GM12878 (cell line): ENCODE results near the gene HDAC9. TPM values are rescaled to one million over a fixed set of nuclear protein-coding genes. Genes with fewer than 3 reads are reported as not detected.

Source experiments
- ATAC-seq: fragments of 200-7000 bp; cut with Tn5 transposase; 3 replicates; pipeline ENCODE4 v1.9.1; 2020; ENCODE audit warnings: mild to moderate bottlenecking, moderate library complexity
- BruUV-seq: library from RNA; stranded (reverse); fragments of 400-500 nt; replicated peaks from 2 replicates; lab custom pipeline; 2021; lab: Mats Ljungman, UMichigan
- CTCF ChIA-PET: fragments of 300-600 bp; sonication (Branson Sonifier 250); formaldehyde crosslinking; extraction: SDS; loops from one replicate; lab custom pipeline; 2021; ENCODE audit warnings: inconsistent platforms; lab: Yijun Ruan, JAX
- POLR2A ChIA-PET: fragments of 350-600 bp; formaldehyde crosslinking; extraction: SDS; loops from one replicate; lab custom pipeline; 2021; ENCODE audit warnings: inconsistent platforms; lab: Charles Lee
- RAD21 ChIA-PET: fragments of 300-600 bp; sonication (Branson Sonifier 250); formaldehyde crosslinking; loops from one replicate; lab custom pipeline; 2023; ENCODE audit warnings: antibody characterized with exemption; ENCODE audit not compliant: unreplicated experiment; lab: Charles Lee
- SMC1A ChIA-PET: fragments of 300-600 bp; sonication (Branson Sonifier 250); formaldehyde crosslinking; loops from one replicate; lab custom pipeline; 2023; ENCODE audit not compliant: unreplicated experiment, uncharacterized antibody; lab: Charles Lee
- DNase-seq: peaks from one replicate; pipeline ENCODE4 v3.0.0-alpha.2; 2011; ENCODE audit warnings: low read depth, low spot score
- FAIRE-seq: peaks from 3 replicates; lab custom pipeline; 2011; peaks lifted over from hg19 to GRCh38; lab: Jason Lieb, UNC
- H2AFZ ChIP-seq: 2 replicates; pipeline ENCODE4 v1.6.0; 2011; ENCODE audit warnings: low read depth, low read length, control low read depth; ENCODE audit not compliant: control insufficient read depth
- H3K27ac ChIP-seq: 2 replicates; pipeline ENCODE4 v1.5.1; 2011; ENCODE audit warnings: control low read depth; ENCODE audit not compliant: control insufficient read depth, insufficient read depth
- H3K27me3 ChIP-seq, 2 experiments: replicated peaks in 1 of 2; 2 replicates each; pipeline versions ENCODE4 v1.6.0 to v1.6.1; 2011; ENCODE audit warnings: low read length in 1 of 2; ENCODE audit not compliant: control insufficient read depth in 2 of 2, insufficient read depth in 2 of 2
- H3K36me3 ChIP-seq, 2 experiments: 2 replicates each; pipeline ENCODE4 v1.5.1; 2011; ENCODE audit warnings: low read length in 1 of 2; ENCODE audit not compliant: control insufficient read depth in 2 of 2, insufficient read depth in 2 of 2
- H3K4me1 ChIP-seq: 2 replicates; pipeline ENCODE4 v1.6.1; 2011; ENCODE audit warnings: mild to moderate bottlenecking, low read length, moderate library complexity, mixed read lengths; ENCODE audit not compliant: control insufficient read depth, insufficient read depth
- H3K4me2 ChIP-seq: 2 replicates; pipeline ENCODE4 v1.6.0; 2011; ENCODE audit warnings: control low read depth; ENCODE audit not compliant: control insufficient read depth, insufficient read depth
- H3K4me3 ChIP-seq: fragments of 200-600 bp; sonication (generic); 2 replicates; pipeline ENCODE4 v1.5.1; 2016
- H3K79me2 ChIP-seq: 2 replicates; pipeline ENCODE4 v1.6.0; 2011; ENCODE audit warnings: low read length; ENCODE audit not compliant: control insufficient read depth, insufficient read depth
- H3K9ac ChIP-seq: 2 replicates; pipeline ENCODE4 v1.8.0; 2011; ENCODE audit warnings: low read length, control low read depth, mixed read lengths; ENCODE audit not compliant: control insufficient read depth, insufficient read depth
- H3K9me3 ChIP-seq: replicated peaks from 3 replicates; pipeline ENCODE4 v1.5.1; 2011; ENCODE audit warnings: mild to moderate bottlenecking, low read length; ENCODE audit not compliant: control insufficient read depth, insufficient read depth
- H4K20me1 ChIP-seq: 2 replicates; pipeline ENCODE4 v1.6.0; 2011; ENCODE audit not compliant: control insufficient read depth, insufficient read depth
- CHD4 ChIP-seq: fragments of 200-600 bp; sonication (generic); IDR thresholded peaks from 2 replicates; pipeline ENCODE4 v1.6.1; 2016; ENCODE audit warnings: mild to moderate bottlenecking
- MEF2B ChIP-seq: fragments of 450-650 bp; IDR thresholded peaks from 2 replicates; pipeline ENCODE4 v1.6.1; 2018; ENCODE audit warnings: mild to moderate bottlenecking, moderate library complexity; ENCODE audit not compliant: partially characterized antibody, poor library complexity, severe bottlenecking
- NFIC ChIP-seq: IDR thresholded peaks from 2 replicates; pipeline ENCODE4 v1.6.1; 2012; ENCODE audit warnings: low read depth, mild to moderate bottlenecking, inconsistent platforms, low read length, moderate library complexity
- NFYB ChIP-seq: IDR thresholded peaks from 2 replicates; pipeline ENCODE4 v1.6.1; 2011; ENCODE audit warnings: low read depth, mild to moderate bottlenecking, low read length, improper control_type of control experiment, moderate library complexity; ENCODE audit not compliant: insufficient read depth
- RBBP5 ChIP-seq: fragments of 200-600 bp; sonication (generic); conservative IDR thresholded peaks from 2 replicates; pipeline ENCODE4 v1.6.1; 2016
- SRF ChIP-seq, 2 experiments: IDR thresholded peaks; 2 replicates each; pipeline ENCODE4 v1.6.1; 2011; ENCODE audit warnings: low read depth in 2 of 2, low read length in 2 of 2, mild to moderate bottlenecking in 1 of 2, moderate library complexity in 1 of 2
- YBX1 ChIP-seq: fragments of 450-650 bp; IDR thresholded peaks from 2 replicates; pipeline ENCODE4 v1.6.1; 2016; ENCODE audit warnings: antibody characterized with exemption
- ZNF217 ChIP-seq: fragments of 450-650 bp; IDR thresholded peaks from 2 replicates; pipeline ENCODE4 v1.6.1; 2017; ENCODE audit warnings: antibody characterized with exemption, mild to moderate bottlenecking
- ZNF687 ChIP-seq: fragments of 450-650 bp; IDR thresholded peaks from 2 replicates; pipeline ENCODE4 v1.6.1; 2017; ENCODE audit warnings: mild to moderate bottlenecking, moderate library complexity
- ZZZ3 ChIP-seq: IDR thresholded peaks from 2 replicates; pipeline ENCODE4 v1.6.1; 2011; ENCODE audit warnings: low read depth; ENCODE audit not compliant: control insufficient read depth, insufficient read length
- WGBS: methylation state at CpG from one replicate; pipeline ENCODE4 v1.1.6; 2016; ENCODE audit warnings: low lambda C conversion rate; ENCODE audit not compliant: insufficient replicate concordance, insufficient coverage; ENCODE audit errors: missing lambda C conversion rate; 5-methylcytosine and 5-hydroxymethylcytosine counted together
- in situ Hi-C: fragments of 300-500 bp; cut with MboI; formaldehyde crosslinking; loops from 9 replicates; pipeline ENCODE4 v1.14.3; 2018; ENCODE audit warnings: mixed read lengths
- intact Hi-C: fragments of 100-400 bp; cut with micrococcal nuclease; formaldehyde crosslinking; loops from one replicate; pipeline ENCODE4 v1.14.2; 2022; ENCODE audit not compliant: unreplicated experiment
- polyA plus RNA-seq, 11 experiments: library from polyadenylated mRNA; depleted of rRNA in 4 of 11; unstranded in 6 of 11; stranded (reverse) in 5 of 11; fragments of >200 nt; fragmentation: Nextera tagmentation in 4 of 11; fragmentation: Illumina TruSeq in 1 of 11; extraction: Ambion mirVana in 4 of 11; extraction: Trizol in 1 of 11; gene quantifications; 1 replicate in 1 of 11; 2 replicates in 10 of 11; pipeline versions ENCODE4 v1.2.1 to v1.2.3, GENCODE V29; 2011 to 2016; ENCODE audit warnings: inconsistent platforms in 2 of 11, missing spikeins in 2 of 11, low read depth in 1 of 11
- total RNA-seq, 4 experiments: library from RNA; depleted of rRNA in 3 of 4; stranded (reverse); fragments of >200 nt in 3 of 4; fragmentation: Illumina TruSeq in 1 of 4; extraction: Trizol in 1 of 4; gene quantifications; 2 replicates each; pipeline versions ENCODE4 v1.2.1 to v1.2.3, GENCODE V29; 2013 to 2021
- TF ChIP-seq, protein P1 (sequence below): IDR thresholded peaks from 2 replicates; pipeline ENCODE4 v1.6.1; 2011; ENCODE audit warnings: low read depth, mild to moderate bottlenecking, low read length, moderate library complexity, borderline replicate concordance; ENCODE audit errors: extremely low read depth
- TF ChIP-seq, protein P2 (sequence below): IDR thresholded peaks from 2 replicates; pipeline ENCODE4 v1.6.1; 2011; ENCODE audit warnings: borderline replicate concordance, low read depth, mild to moderate bottlenecking, moderate library complexity, mixed read lengths, low read length; ENCODE audit not compliant: insufficient read depth; ENCODE audit errors: extremely low read length
- TF ChIP-seq, protein P3 (sequence below): fragments of 450-650 bp; formaldehyde crosslinking; IDR thresholded peaks from 2 replicates; pipeline ENCODE4 v1.4.0; 2020; ENCODE audit warnings: mild to moderate bottlenecking, moderate library complexity

HDAC9 gene
- total and polyA plus RNA-seq, 10 of the 15 experiments (the other 5 are each of a cell fraction or from before 2014, with no cell fraction given), result 0.73 to 12.8 (median 0.92) TPM

- TF ChIP-seq, protein P1, sequence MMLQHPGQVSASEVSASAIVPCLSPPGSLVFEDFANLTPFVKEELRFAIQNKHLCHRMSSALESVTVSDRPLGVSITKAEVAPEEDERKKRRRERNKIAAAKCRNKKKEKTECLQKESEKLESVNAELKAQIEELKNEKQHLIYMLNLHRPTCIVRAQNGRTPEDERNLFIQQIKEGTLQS, result no peak
- no peak for TF ChIP-seq ZZZ3
- TF ChIP-seq SRF (IDR thresholded peaks at IDR 0.05; ENCODE audit: low read depth in 2 of 2, low read length in 2 of 2), result no peak
- TF ChIP-seq NFYB, result no peak
- no peak for TF ChIP-seq ZNF217
- TF ChIP-seq, protein P2, sequence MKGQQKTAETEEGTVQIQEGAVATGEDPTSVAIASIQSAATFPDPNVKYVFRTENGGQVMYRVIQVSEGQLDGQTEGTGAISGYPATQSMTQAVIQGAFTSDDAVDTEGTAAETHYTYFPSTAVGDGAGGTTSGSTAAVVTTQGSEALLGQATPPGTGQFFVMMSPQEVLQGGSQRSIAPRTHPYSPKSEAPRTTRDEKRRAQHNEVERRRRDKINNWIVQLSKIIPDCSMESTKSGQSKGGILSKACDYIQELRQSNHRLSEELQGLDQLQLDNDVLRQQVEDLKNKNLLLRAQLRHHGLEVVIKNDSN, result no peak
- no peak for TF ChIP-seq NFIC
- TF ChIP-seq RBBP5, result no peak
- TF ChIP-seq, protein P3, sequence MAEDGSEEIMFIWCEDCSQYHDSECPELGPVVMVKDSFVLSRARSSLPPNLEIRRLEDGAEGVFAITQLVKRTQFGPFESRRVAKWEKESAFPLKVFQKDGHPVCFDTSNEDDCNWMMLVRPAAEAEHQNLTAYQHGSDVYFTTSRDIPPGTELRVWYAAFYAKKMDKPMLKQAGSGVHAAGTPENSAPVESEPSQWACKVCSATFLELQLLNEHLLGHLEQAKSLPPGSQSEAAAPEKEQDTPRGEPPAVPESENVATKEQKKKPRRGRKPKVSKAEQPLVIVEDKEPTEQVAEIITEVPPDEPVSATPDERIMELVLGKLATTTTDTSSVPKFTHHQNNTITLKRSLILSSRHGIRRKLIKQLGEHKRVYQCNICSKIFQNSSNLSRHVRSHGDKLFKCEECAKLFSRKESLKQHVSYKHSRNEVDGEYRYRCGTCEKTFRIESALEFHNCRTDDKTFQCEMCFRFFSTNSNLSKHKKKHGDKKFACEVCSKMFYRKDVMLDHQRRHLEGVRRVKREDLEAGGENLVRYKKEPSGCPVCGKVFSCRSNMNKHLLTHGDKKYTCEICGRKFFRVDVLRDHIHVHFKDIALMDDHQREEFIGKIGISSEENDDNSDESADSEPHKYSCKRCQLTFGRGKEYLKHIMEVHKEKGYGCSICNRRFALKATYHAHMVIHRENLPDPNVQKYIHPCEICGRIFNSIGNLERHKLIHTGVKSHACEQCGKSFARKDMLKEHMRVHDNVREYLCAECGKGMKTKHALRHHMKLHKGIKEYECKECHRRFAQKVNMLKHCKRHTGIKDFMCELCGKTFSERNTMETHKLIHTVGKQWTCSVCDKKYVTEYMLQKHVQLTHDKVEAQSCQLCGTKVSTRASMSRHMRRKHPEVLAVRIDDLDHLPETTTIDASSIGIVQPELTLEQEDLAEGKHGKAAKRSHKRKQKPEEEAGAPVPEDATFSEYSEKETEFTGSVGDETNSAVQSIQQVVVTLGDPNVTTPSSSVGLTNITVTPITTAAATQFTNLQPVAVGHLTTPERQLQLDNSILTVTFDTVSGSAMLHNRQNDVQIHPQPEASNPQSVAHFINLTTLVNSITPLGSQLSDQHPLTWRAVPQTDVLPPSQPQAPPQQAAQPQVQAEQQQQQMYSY (CRISPR knock-in tag), result no peak
- no peak for TF ChIP-seq YBX1
- no peak for TF ChIP-seq ZNF687
- no peak for TF ChIP-seq CHD4
- no peak for TF ChIP-seq MEF2B
- Histone ChIP-seq H3K27ac (no peak overlapping the region), H2AFZ (no peak overlapping the region), H3K27me3 (no peaks in the 10 kb centered on the region), H3K4me2 (no peak overlapping the region), H3K9me3 (no peaks in the 10 kb centered on the region), H4K20me1 (no peaks in the 10 kb centered on the region), H3K9ac (no peak overlapping the region), H3K4me1 (no peaks in the 10 kb centered on the region), H3K79me2 (no peaks in the 10 kb centered on the region), H3K36me3 (no peaks in the 10 kb centered on the region), H3K4me3 (no peak overlapping the region)
- POLR2A ChIA-PET, result no interaction called here
- in situ Hi-C loops, result no loop called here
- BruUV-seq, result no TSS peak
- RAD21 ChIA-PET, result no interaction called here
- 86% methylated on average over 4 of the region's 4 CpGs for WGBS
- SMC1A ChIA-PET, result interaction anchor here (1.8 kb wide), 1 partner anchor 20 kb away, joined by 5 read pairs; no protein-coding TSS in a partner anchor
- CTCF ChIA-PET, result no interaction called here
- FAIRE-seq (no peak), DNase-seq (no peak), ATAC-seq (peak; percentile 68)
- intact Hi-C loops, result no loop called here
These were observed 52.1 kb downstream of the HDAC9 start for GRCh38 chr7:18547509-18548187.
